Uterus (tissue), 2 donors: ENCODE data around the gene VAV1.

Source experiments
- CTCF ChIP-seq, 4 experiments: fragments of 200-600 bp in 2 of 4; fragments of 450-650 bp in 2 of 4; sonication (generic) in 2 of 4; IDR thresholded peaks; one replicate each; pipeline ENCODE4 v1.5.1; 2016 to 2019; ENCODE audit warnings: antibody characterized with exemption in 4 of 4, mild to moderate bottlenecking in 2 of 4, moderate library complexity in 1 of 4
- POLR2A ChIP-seq, 2 donors: fragments of 450-650 bp; IDR thresholded peaks; one replicate each; pipeline ENCODE4 v1.6.1; 2016; ENCODE audit warnings: antibody characterized with exemption in 2 of 2, mild to moderate bottlenecking in 1 of 2, moderate library complexity in 1 of 2

DNA sequence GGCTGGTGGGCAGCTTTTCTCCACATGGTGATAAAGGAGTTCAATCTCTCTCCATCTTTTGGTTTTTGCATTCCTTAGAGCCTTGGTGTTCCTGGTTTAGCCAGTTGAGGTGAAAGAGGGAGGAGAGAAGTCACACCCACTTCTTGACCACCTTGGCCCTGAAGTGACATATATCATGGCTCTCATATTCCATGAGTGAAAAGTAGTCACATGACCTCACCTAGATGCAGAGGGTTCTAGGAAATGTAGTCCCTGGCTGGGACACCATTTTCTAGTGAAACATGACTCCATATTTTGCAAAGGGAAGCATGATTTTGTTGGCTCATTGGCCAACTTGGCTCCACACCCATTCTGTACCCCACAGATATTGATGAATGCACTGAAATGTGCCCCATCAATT, 130.9 kb downstream of the VAV1 start:
- TF ChIP-seq CTCF (IDR thresholded peaks at IDR 0.05): no peak
- no peak for TF ChIP-seq POLR2A (IDR thresholded peaks at IDR 0.05)
